Measurements from ENCODE around the gene ZGPAT. TPM values are rescaled to one million over a fixed set of nuclear protein-coding genes. Genes with fewer than 3 reads are reported as not detected.

The ZGPAT gene
- total and polyA plus RNA-seq, 2 of the 8 experiments (the other 6 are each of a cell fraction or from before 2014, with no cell fraction given), result 14.5 to 21.4 TPM

DNA sequence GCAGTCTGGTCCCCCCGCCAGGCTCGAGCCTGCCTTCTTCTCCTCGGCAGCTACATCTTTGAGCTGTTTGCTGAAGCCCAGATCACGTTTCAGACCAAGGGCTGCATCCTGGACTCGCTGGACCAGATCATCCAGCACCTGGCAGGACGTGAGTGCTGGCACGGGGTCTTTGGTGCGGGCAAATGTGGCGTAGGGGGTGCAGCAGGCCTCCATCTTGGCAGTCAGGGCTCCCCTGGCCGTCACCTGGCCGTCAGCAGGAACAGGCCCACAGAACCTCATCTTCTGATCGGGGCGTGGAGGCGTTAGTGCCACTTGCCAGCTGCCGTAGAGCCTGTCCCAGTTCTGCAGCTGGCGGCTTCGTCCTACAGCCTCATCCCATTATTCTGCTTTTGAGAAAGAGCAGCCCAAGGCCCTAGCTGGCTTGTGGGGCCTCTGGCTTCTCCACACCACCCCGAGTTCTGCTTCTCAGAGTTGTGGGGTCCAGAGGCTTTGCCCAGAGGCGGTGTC is 28.0 kb upstream of the ZGPAT start:
- Histone ChIP-seq H2BK15ac (ENCODE audit: low read length) (no peak overlapping the region), H4K20me1 (replicated peaks in 1 of 2; ENCODE audit: control insufficient read depth in 1 of 2, insufficient read depth in 2 of 2, low read length in 2 of 2) (peaks cover 0 to 7% of the 10 kb centered on the region in 2 experiments), H3K4ac (replicated peaks; ENCODE audit: insufficient read length, low read depth, low read length) (no peak overlapping the region), H3K23ac (ENCODE audit: insufficient read length) (no peak overlapping the region), H2BK120ac (replicated peaks; ENCODE audit: low read depth, low read length) (no peak overlapping the region), H4K8ac (ENCODE audit: extremely low read depth, insufficient read depth, low read length) (no peak overlapping the region), H2AFZ (ENCODE audit: low read length) (no peak overlapping the region), H3K9ac (replicated peaks in 1 of 4; ENCODE audit: extremely low read depth in 1 of 4, low read depth in 3 of 4, low read length in 3 of 4) (no peak overlapping the region), H3K23me2 (ENCODE audit: low read depth, low read length) (no peaks in the 10 kb centered on the region; the same call in 1 of the 2 replicates), H2BK20ac (ENCODE audit: low read length) (no peak overlapping the region), H3K27ac (ENCODE audit: low read depth, low read length) (no peak overlapping the region; the same call in 1 of the 2 replicates), H2AK5ac (ENCODE audit: low read depth, low read length) (no peak overlapping the region), H3K14ac (ENCODE audit: insufficient read length) (no peak overlapping the region), H2BK5ac (ENCODE audit: low read depth, low read length) (no peak overlapping the region), H3K79me1 (ENCODE audit: low read depth, low read length) (no peaks in the 10 kb centered on the region), H3K4me1 (replicated peaks in 1 of 4; ENCODE audit: control insufficient read depth in 3 of 4, insufficient read depth in 4 of 4, low read length in 3 of 4) (no peaks in the 10 kb centered on the region), H3K27me3 (replicated peaks in 1 of 4; ENCODE audit: control insufficient read depth in 3 of 4, extremely low read depth in 1 of 4, insufficient read depth in 3 of 4, low read length in 3 of 4) (no peaks in the 10 kb centered on the region), H4K5ac (ENCODE audit: insufficient read length, low read depth, low read length) (no peak overlapping the region), H3K4me2 (ENCODE audit: insufficient read depth in 1 of 2, low read depth in 2 of 2, low read length in 2 of 2) (no peak overlapping the region), H3K56ac (replicated peaks; ENCODE audit: insufficient read length, low read depth, low read length) (no peak overlapping the region), H3K4me3 (ENCODE audit: extremely low read depth in 1 of 4, insufficient read depth in 2 of 4, low read depth in 3 of 4, low read length in 4 of 4) (no peak overlapping the region), H3K9me3 (ENCODE audit: insufficient read depth in 2 of 2, low read depth in 1 of 2, low read length in 1 of 2) (no peaks in the 10 kb centered on the region), H3K36me3 (ENCODE audit: control insufficient read depth in 2 of 4, insufficient read depth in 4 of 4, low read length in 3 of 4) (peaks cover 0 to 5% (median 2%) of the 10 kb centered on the region in 4 experiments; a peak in 4 of 8 replicates), H3K79me2 (ENCODE audit: control insufficient read depth in 1 of 2, insufficient read depth in 2 of 2, low read length in 2 of 2) (no peaks in the 10 kb centered on the region), H3K18ac (ENCODE audit: extremely low read depth, low read length) (no peak overlapping the region), H4K91ac (replicated peaks; ENCODE audit: insufficient read length, low read length) (no peak overlapping the region), H2BK12ac (ENCODE audit: low read depth, low read length) (no peak overlapping the region)
- FAIRE-seq, result no peak
- TF ChIP-seq, protein P1, sequence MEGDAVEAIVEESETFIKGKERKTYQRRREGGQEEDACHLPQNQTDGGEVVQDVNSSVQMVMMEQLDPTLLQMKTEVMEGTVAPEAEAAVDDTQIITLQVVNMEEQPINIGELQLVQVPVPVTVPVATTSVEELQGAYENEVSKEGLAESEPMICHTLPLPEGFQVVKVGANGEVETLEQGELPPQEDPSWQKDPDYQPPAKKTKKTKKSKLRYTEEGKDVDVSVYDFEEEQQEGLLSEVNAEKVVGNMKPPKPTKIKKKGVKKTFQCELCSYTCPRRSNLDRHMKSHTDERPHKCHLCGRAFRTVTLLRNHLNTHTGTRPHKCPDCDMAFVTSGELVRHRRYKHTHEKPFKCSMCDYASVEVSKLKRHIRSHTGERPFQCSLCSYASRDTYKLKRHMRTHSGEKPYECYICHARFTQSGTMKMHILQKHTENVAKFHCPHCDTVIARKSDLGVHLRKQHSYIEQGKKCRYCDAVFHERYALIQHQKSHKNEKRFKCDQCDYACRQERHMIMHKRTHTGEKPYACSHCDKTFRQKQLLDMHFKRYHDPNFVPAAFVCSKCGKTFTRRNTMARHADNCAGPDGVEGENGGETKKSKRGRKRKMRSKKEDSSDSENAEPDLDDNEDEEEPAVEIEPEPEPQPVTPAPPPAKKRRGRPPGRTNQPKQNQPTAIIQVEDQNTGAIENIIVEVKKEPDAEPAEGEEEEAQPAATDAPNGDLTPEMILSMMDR (IDR thresholded peaks at IDR 0.05; ENCODE audit: control extremely low read depth in 1 of 3, insufficient read depth in 1 of 3, low read depth in 1 of 3, low read length in 3 of 3), result no peak
- no peak for TF ChIP-seq KDM5A (IDR thresholded peaks at IDR 0.05; ENCODE audit: low read length)
- TF ChIP-seq BCL11A (IDR thresholded peaks at IDR 0.05; ENCODE audit: low read depth in 2 of 2, low read length in 2 of 2), result no peak
- TF ChIP-seq CTBP2 (IDR thresholded peaks at IDR 0.05; ENCODE audit: borderline replicate concordance, insufficient read depth, insufficient read length, low read length), result no peak
- TF ChIP-seq, protein P2, sequence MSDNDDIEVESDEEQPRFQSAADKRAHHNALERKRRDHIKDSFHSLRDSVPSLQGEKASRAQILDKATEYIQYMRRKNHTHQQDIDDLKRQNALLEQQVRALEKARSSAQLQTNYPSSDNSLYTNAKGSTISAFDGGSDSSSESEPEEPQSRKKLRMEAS (IDR thresholded peaks at IDR 0.05), result no peak
- no peak for TF ChIP-seq RBBP5 (IDR thresholded peaks at IDR 0.05; ENCODE audit: borderline replicate concordance, low read depth, low read length)
- no peak for TF ChIP-seq YY1 (IDR thresholded peaks at IDR 0.05; ENCODE audit: low read depth, low read length)
- no peak for TF ChIP-seq CHD2 (IDR thresholded peaks at IDR 0.05; ENCODE audit: low read length)
- DNase-seq (ENCODE audit: low read depth in 1 of 2, low spot score in 2 of 2), result no peak
- ChIA-PET POLR2A (ENCODE audit: partially characterized antibody) (interaction anchor here (0.9 to 1.7 kb wide), 4 partner anchors 9 to 22 kb away, joined by 4 to 6 read pairs (median 6); partner anchors contain the start of gene RTEL1), CTCF (ENCODE audit: partially characterized antibody) (interaction anchor here (0.9 to 1.1 kb wide), 2 partner anchors 22 to 141 kb away, joined by 3 to 4 read pairs; partner anchors contain the start of gene RTEL1)
- 89% methylated on average over 19 of the region's 19 CpGs; no CpG with 5 or more reads in 1 of the 2 experiments for WGBS, 2 experiments (ENCODE audit: extremely low coverage in 1 of 2, insufficient coverage in 1 of 2, insufficient read length in 1 of 2, insufficient replicate concordance in 2 of 2, low coverage in 1 of 2, low lambda C conversion rate in 2 of 2, missing lambda C conversion rate in 1 of 2)

Data from H1 (cell line).